HUES6 (cell line): Measurements from ENCODE around the gene MYOT.
"Not testable (repeated sequence)": the region's sequence is repeated elsewhere in the genome, so short reads cannot be mapped to it uniquely, and the experiment has no call there.

Experiments
- H3K27ac ChIP-seq: 2 replicates; pipeline ENCODE4 v1.7.0; 2013; ENCODE audit warnings: low read depth, mild to moderate bottlenecking, low read length, inconsistent platforms
- H3K27me3 ChIP-seq: 2 replicates; pipeline ENCODE4 v1.6.1; 2013; ENCODE audit warnings: low read length; ENCODE audit not compliant: control insufficient read depth, insufficient read depth
- H3K36me3 ChIP-seq: 2 replicates; pipeline ENCODE4 v1.6.1; 2013; ENCODE audit warnings: low read length; ENCODE audit not compliant: control insufficient read depth, insufficient read depth
- H3K4me1 ChIP-seq: 2 replicates; pipeline ENCODE4 v1.6.1; 2013; ENCODE audit warnings: low read length; ENCODE audit not compliant: control insufficient read depth, insufficient read depth
- H3K4me3 ChIP-seq: 2 replicates; pipeline ENCODE4 v1.5.1; 2013; ENCODE audit warnings: low read depth, low read length
- H3K9ac ChIP-seq: one replicate; pipeline ENCODE4 v1.6.1; 2013; ENCODE audit warnings: mild to moderate bottlenecking, low read length
- H3K9me3 ChIP-seq: 2 replicates; pipeline ENCODE4 v1.6.1; 2013; ENCODE audit warnings: low read depth, low read length; ENCODE audit not compliant: control insufficient read depth, insufficient read depth

MYOT gene

DNA sequence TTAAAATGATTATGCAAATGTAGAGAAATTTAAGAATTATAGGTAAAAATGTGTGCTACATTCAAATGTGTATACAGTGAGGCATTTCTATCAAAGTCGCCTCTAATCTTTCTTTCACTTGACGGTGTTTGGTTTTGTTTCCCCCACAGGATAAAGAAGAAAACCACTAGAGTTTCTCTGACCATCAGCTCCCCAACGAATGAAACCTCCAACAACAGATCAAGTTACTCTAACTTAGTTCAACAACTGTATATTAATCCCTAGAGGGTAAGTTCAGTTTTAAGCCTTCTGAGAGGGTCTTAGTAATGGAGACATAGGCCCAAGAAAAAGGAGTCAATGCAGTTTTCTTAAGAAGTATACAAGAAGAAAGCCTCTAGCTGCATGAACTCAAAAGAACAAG lies 11.5 kb upstream of the MYOT start:
- H3K4me1 ChIP-seq, result no peaks in the 10 kb centered on the region
- H3K36me3 ChIP-seq, result no peaks in the 10 kb centered on the region
- no peak overlapping the region for H3K27ac ChIP-seq
- H3K9me3 ChIP-seq, result peaks cover 2% of the 10 kb centered on the region; the same call in 1 of the 2 replicates
- no peaks in the 10 kb centered on the region for H3K27me3 ChIP-seq
- no peak overlapping the region for H3K9ac ChIP-seq
- H3K4me3 ChIP-seq, result no peak overlapping the region

DNA sequence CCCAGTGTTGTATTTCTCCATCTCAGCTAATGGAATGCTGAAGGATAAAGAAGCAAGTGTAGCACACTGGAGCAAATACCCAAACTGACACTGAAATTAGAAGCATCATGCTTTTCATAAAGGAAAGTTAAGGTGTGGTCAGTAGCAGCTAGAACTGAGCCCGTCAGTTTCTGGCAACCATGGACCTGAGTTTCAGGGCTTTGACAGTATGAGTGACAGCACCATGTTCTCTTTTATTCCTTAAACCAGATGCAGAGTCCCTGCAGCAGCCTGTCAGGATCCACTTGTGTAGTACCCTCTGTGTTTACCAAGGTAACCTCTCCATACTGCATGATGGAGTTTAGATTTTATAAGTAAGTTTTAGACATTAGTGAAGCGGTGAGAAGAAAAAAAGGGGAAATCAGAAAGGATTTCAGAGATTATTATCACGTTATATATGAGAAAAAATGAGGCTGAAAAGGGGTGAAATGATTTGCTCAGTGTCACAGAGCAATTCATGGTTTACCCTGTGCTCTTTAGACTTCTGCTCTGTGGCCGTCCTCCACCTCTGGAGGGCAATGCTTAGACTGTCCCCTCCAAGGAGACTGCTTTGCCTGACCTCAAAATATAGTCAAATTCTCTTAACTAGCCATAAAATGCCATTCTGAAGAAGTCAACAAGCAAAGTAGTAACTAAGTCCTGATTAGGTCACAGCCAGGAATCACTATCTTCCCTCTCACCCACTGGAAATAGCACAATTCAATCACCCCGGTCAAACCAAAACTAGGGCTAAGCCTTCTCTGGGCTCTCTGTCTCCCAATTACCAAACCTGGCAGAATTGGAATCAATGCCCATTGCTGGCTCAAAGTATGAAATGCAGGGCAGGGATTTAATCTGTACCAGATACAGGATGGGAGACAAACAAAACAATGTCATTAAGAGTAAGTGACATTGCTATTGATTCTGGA lies 10.5 kb upstream of the MYOT start:
- Histone ChIP-seq H3K4me1 (no peaks in the 10 kb centered on the region), H3K27ac (no peak overlapping the region), H3K36me3 (no peaks in the 10 kb centered on the region), H3K9me3 (peaks cover 2% of the 10 kb centered on the region; the same call in 1 of the 2 replicates), H3K27me3 (no peaks in the 10 kb centered on the region), H3K4me3 (no peak overlapping the region), H3K9ac (no peak overlapping the region)

DNA sequence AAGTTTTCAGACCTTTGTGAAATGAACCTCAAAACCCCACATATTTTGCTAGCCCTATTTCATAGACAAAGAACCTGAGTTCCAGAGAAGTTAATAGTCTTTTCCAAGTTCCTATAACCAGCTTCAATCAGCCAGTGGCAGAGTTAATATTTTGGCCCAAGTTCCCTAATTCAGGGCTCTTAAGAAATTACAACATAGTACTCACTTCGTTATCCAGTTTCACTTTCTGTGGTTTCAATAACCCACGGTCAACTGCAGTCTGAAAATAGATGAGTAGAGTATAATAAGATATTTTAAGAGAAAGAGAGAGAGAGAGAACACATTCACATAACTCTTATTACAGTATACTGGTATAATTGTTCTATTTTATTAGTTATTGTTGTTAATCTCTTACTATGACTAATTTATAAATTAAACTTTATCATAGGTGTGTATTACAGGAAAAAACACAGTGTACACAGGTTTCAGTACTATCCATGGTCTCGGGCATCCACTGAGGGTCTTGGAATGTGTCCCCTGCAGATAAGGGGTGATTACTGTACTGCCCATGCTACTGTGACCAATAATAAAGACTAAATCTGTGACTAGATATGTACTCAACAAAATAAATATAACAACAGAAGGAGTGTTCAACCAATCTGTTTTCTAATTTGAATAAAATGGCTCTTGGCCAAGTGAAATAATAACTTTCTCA lies 9.3 kb upstream of the MYOT start:
- no peak overlapping the region for H3K27ac ChIP-seq
- no peak overlapping the region for H3K4me3 ChIP-seq
- H3K4me1 ChIP-seq, result no peaks in the 10 kb centered on the region
- H3K9ac ChIP-seq, result no peak overlapping the region
- H3K9me3 ChIP-seq, result no peaks in the 10 kb centered on the region
- no peaks in the 10 kb centered on the region for H3K36me3 ChIP-seq
- no peaks in the 10 kb centered on the region for H3K27me3 ChIP-seq

DNA sequence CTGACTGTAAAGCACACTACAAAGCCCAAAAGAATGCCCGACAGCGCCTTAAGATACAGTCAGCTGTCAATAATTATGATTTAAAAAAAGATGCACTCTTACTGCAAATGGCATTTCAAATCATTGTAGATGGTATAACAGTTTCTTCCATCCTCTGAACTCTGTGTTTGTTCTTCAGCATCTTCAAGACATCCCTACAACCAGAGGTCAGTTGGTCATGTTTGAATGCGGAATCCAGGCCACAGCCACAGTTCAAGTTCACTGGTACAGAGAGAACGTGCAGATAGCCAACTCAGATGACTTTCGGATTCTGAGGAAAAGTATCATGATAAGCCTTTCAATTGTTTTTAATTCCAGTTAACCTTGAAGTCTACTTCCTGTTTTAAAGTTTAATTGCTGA lies 8.7 kb upstream of the MYOT start:
- H3K27ac ChIP-seq, result no peak overlapping the region
- H3K4me3 ChIP-seq, result no peak overlapping the region
- no peak overlapping the region for H3K9ac ChIP-seq
- H3K27me3 ChIP-seq, result no peaks in the 10 kb centered on the region
- no peaks in the 10 kb centered on the region for H3K4me1 ChIP-seq
- no peaks in the 10 kb centered on the region for H3K9me3 ChIP-seq
- no peaks in the 10 kb centered on the region for H3K36me3 ChIP-seq

DNA sequence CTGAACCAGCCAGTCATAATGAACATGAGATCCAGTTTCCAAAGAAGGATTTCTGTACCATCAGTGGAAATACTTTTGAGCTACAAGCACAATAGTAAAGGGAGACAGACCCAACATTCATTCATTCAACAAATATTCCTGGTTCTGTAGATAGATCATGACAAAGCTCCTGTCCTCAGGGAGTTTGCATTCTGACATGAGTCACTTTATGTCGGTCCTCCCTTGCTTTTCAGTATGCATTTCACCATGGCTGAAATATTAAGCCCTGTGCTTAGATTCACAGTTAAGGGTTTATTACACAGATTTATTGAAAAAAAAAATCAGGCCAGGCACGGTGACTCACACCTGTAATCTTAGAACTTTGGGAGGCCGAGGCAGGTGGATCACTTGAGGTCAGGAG lies 5.4 kb upstream of the MYOT start:
- Histone ChIP-seq H3K9me3 (no peaks in the 10 kb centered on the region), H3K4me1 (no peaks in the 10 kb centered on the region), H3K27me3 (no peaks in the 10 kb centered on the region), H3K4me3 (no peak overlapping the region), H3K9ac (no peak overlapping the region), H3K27ac (no peak overlapping the region), H3K36me3 (no peaks in the 10 kb centered on the region)

DNA sequence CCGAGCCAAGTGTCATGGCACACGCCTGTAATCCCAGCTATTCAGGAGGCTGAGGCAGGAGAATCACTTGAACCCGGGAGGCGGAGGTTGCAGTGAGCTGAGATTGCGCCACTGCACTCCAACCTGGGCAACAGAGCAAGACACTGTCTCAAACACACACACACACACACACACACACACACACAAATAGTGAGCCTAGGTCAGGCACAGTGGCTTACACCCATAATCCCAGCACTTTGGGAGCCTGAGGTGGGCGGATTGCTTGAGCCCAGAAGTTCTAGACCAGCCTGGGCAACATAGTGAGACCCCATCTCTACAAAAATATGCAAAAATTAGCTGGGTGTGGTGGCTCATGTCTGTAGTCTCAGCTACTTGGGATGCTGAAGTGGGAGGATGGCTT lies 4.0 kb upstream of the MYOT start:
- H3K27ac ChIP-seq, H3K4me1 ChIP-seq: not testable (repeated sequence)

DNA sequence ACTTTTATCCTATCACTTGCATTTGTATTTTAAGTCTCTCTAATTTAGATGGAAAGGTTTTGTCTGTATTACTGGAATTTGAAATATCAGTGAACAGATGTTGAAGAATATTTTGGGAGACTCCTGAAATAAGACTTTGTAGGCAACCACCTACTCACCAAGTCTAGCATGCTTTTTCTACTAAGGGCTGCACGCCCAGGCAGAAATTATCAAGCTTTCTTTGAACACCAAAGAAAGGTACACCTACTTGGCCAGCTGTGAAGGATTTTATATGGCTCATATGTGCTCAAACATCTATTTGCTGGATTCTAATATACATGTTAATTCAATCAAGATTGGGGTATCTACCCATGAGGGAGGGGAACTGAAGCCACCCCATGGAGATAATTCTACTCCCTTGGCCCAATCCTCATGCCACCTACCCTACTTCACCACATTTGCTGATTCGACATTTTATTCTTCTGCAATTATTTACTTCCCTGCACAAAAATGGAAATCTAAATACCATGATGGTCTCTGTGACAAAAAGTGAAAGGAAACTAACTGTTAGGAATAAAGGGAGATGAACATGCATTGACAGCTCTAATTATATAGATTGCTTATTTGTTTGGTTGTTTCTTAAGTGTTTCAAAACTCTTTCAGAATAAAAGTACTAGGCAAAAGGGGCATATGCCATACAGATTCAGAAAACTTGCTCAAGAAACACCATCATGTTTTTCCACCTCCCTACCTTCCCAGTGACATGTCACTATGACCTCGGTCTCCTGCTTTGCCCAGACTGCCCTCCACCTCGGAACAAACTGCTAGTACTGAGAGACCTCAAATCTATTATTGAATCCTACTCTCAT lies 895 bp upstream of the MYOT start:
- no peaks in the 10 kb centered on the region for H3K4me1 ChIP-seq
- no peaks in the 10 kb centered on the region for H3K27me3 ChIP-seq
- no peaks in the 10 kb centered on the region for H3K36me3 ChIP-seq
- no peak overlapping the region for H3K4me3 ChIP-seq
- no peak overlapping the region for H3K9ac ChIP-seq
- H3K9me3 ChIP-seq, result no peaks in the 10 kb centered on the region
- H3K27ac ChIP-seq, result no peak overlapping the region

More for the DNA sequence above, 4.0 kb upstream of the MYOT start:
- not testable (repeated sequence) for H3K4me3 ChIP-seq, H3K9me3 ChIP-seq, H3K36me3 ChIP-seq, H3K9ac ChIP-seq, H3K27me3 ChIP-seq

DNA sequence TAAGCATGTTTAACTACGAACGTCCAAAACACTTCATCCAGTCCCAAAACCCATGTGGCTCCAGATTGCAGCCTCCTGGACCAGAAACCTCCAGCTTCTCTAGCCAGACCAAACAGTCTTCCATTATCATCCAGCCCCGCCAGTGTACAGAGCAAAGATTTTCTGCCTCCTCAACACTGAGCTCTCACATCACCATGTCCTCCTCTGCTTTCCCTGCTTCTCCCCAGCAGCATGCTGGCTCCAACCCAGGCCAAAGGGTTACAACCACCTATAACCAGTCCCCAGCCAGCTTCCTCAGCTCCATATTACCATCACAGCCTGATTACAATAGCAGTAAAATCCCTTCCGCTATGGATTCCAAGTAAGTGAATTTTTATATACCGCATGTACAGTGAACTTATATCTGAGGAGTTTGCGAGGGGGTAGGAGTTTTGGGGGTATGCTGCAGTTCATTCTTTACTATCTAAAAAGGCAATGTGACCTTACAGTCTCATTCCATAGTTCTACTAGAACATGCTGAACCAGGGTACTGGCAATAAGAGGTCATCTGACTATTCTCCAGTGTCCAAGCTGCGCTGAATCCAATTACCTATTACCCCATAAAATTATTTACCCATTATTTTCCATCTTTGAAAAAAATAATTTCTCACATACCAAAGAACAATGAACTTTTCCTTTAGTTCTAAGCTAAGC lies 3.1 kb downstream of the MYOT start:
- H3K9ac ChIP-seq, result no peak overlapping the region
- H3K9me3 ChIP-seq, result no peaks in the 10 kb centered on the region
- no peaks in the 10 kb centered on the region for H3K36me3 ChIP-seq
- H3K4me3 ChIP-seq, result no peak overlapping the region
- H3K27ac ChIP-seq, result no peak overlapping the region
- no peaks in the 10 kb centered on the region for H3K27me3 ChIP-seq
- H3K4me1 ChIP-seq, result no peaks in the 10 kb centered on the region

DNA sequence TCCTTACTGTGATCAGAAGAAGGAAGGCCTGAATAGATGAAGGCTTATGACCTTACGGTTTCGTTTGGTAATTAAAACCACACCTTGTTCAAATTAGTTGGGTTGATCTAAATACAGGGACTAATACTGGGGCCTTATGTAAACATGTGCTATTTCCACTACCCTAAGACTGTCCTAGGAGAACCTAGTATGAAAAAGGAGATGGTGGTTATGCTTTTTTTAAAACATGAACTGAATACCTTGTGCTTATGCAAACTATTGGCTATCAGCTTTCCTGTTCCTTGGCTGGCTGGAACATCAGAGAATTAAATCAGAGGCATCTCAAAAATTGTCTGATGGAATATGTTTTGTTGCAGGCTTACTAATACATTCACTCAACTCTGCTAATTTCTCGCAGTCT lies 3.9 kb downstream of the MYOT start:
- no peaks in the 10 kb centered on the region for H3K36me3 ChIP-seq
- no peaks in the 10 kb centered on the region for H3K27me3 ChIP-seq
- no peak overlapping the region for H3K27ac ChIP-seq
- no peak overlapping the region for H3K4me3 ChIP-seq
- no peaks in the 10 kb centered on the region for H3K9me3 ChIP-seq
- no peaks in the 10 kb centered on the region for H3K4me1 ChIP-seq
- no peak overlapping the region for H3K9ac ChIP-seq

DNA sequence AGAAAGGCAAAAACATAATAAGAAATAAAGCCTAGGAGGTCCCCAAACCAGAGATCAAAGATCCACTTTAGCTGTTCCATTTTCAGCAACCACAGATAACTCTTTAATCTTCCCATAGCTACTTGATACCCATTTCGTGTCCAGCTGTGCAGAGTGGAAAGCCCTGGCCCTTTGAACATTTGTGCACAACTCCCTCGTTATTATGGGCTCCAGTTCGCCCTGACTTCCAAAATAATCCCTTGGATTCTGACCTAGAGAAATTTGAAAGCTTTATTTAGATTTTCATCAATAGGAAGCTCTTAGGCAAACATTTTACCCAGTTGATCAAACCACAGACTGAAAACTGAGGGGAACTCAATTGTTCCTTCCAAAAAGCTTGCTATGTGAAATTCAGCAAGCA lies 4.8 kb downstream of the MYOT start:
- H3K36me3 ChIP-seq, result no peaks in the 10 kb centered on the region
- no peak overlapping the region for H3K9ac ChIP-seq
- no peaks in the 10 kb centered on the region for H3K4me1 ChIP-seq
- no peak overlapping the region for H3K27ac ChIP-seq
- no peaks in the 10 kb centered on the region for H3K27me3 ChIP-seq
- H3K9me3 ChIP-seq, result no peaks in the 10 kb centered on the region
- no peak overlapping the region for H3K4me3 ChIP-seq
